Measurements from ENCODE around the gene TBX3.

The TBX3 gene

GRCh38 chr12:114685869-114686268 lies 1.9 kb upstream of the TBX3 start:
- TF ChIP-seq REST (IDR thresholded peaks at IDR 0.05; ENCODE audit: low read depth) (no peak), FOXM1 (IDR thresholded peaks at IDR 0.05; ENCODE audit: borderline replicate concordance, low read depth) (no peak), YY1 (IDR thresholded peaks at IDR 0.05; ENCODE audit: low read depth) (no peak), TEAD4 (IDR thresholded peaks at IDR 0.05) (no peak)

DNA sequence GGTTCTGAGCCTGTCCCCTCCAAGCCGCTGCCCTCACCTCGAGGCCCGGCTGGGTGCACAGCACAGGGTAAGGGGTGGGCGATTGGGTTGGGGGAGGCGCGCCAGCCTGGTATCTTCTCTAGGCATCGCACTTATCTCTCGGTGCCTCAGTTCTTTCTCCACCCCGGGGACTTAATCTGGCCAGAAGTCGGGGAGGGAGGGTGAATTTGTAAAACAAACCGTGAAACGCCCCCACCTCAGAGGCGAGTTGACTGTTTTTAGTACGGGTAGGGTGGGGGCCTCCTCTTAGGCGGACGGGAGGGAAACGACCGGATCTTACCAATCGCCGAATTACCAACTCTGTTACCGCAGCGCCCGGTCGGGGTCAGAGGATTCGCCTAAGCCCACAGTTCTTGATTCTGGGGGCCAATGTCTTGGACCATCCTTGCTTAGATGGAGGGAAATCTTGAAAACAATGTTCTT lies 1.4 kb upstream of the TBX3 start:
- TF ChIP-seq ZBTB7A (IDR thresholded peaks at IDR 0.05; ENCODE audit: low read depth) (no peak), REST (IDR thresholded peaks at IDR 0.05; ENCODE audit: low read depth) (no peak), EP300 (IDR thresholded peaks at IDR 0.05; ENCODE audit: borderline replicate concordance) (no peak), MAX (IDR thresholded peaks at IDR 0.05) (no peak), NFIC (IDR thresholded peaks at IDR 0.05) (no peak), CEBPB (IDR thresholded peaks at IDR 0.05) (no peak), RAD21 (IDR thresholded peaks at IDR 0.05; ENCODE audit: low read depth) (no peak), TEAD4 (IDR thresholded peaks at IDR 0.05) (no peak), TAF1 (IDR thresholded peaks at IDR 0.05; ENCODE audit: low read depth) (no peak), TCF12 (IDR thresholded peaks at IDR 0.05; ENCODE audit: low read depth) (no peak), FOXM1 (IDR thresholded peaks at IDR 0.05; ENCODE audit: borderline replicate concordance, low read depth) (no peak), EGR1 (IDR thresholded peaks at IDR 0.05) (no peak), YY1 (IDR thresholded peaks at IDR 0.05; ENCODE audit: low read depth) (no peak), CREB1 (IDR thresholded peaks at IDR 0.05; ENCODE audit: low read depth) (no peak)
- TF ChIP-seq, protein P1, sequence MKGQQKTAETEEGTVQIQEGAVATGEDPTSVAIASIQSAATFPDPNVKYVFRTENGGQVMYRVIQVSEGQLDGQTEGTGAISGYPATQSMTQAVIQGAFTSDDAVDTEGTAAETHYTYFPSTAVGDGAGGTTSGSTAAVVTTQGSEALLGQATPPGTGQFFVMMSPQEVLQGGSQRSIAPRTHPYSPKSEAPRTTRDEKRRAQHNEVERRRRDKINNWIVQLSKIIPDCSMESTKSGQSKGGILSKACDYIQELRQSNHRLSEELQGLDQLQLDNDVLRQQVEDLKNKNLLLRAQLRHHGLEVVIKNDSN (IDR thresholded peaks at IDR 0.05) = no peak

- TF ChIP-seq, protein P1 (IDR thresholded peaks at IDR 0.05) = no peak
- no peak for TF ChIP-seq EP300 (IDR thresholded peaks at IDR 0.05; ENCODE audit: borderline replicate concordance)
- TF ChIP-seq RAD21 (IDR thresholded peaks at IDR 0.05; ENCODE audit: low read depth) = no peak
- TF ChIP-seq YY1 (IDR thresholded peaks at IDR 0.05; ENCODE audit: low read depth) = no peak
- TF ChIP-seq TCF12 (IDR thresholded peaks at IDR 0.05; ENCODE audit: low read depth) = no peak
- no peak for TF ChIP-seq ZBTB7A (IDR thresholded peaks at IDR 0.05; ENCODE audit: low read depth)
- TF ChIP-seq FOXM1 (IDR thresholded peaks at IDR 0.05; ENCODE audit: borderline replicate concordance, low read depth) = no peak
- no peak for TF ChIP-seq TEAD4 (IDR thresholded peaks at IDR 0.05)
- TF ChIP-seq CEBPB (IDR thresholded peaks at IDR 0.05) = no peak
- TF ChIP-seq TAF1 (IDR thresholded peaks at IDR 0.05; ENCODE audit: low read depth) = no peak
- no peak for TF ChIP-seq MAX (IDR thresholded peaks at IDR 0.05)
- no peak for TF ChIP-seq CREB1 (IDR thresholded peaks at IDR 0.05; ENCODE audit: low read depth)
- no peak for TF ChIP-seq NFIC (IDR thresholded peaks at IDR 0.05)
- TF ChIP-seq REST (IDR thresholded peaks at IDR 0.05; ENCODE audit: low read depth) = no peak
- TF ChIP-seq EGR1 (IDR thresholded peaks at IDR 0.05) = no peak
Measured at GRCh38 chr12:114684870-114685273, 897 bp upstream of the TBX3 start.

DNA sequence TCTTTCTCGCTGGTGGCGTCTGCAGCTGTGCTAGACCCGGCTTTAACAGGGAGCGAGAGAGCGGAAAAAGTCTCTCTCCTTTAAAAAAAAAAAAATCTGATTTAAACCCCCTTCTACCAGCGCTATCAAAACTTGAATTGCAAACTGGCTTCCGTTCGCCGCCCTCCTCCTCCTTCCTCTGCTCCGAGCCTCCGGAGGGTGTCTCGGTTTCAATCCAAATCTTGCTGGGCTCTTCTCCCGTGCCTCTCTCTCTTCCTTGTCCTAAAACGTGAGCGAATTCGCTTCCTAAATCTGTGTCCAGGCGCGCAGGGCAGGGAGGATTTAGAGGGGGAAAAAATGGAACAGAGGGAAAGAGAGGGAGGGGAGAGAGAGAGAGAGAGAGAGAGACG lies 272 bp downstream of the TBX3 start:
- TF ChIP-seq FOXM1 (IDR thresholded peaks at IDR 0.05; ENCODE audit: borderline replicate concordance, low read depth) = no peak
- no peak for TF ChIP-seq TCF12 (IDR thresholded peaks at IDR 0.05; ENCODE audit: low read depth)
- TF ChIP-seq CREB1 (IDR thresholded peaks at IDR 0.05; ENCODE audit: low read depth) = no peak
- no peak for TF ChIP-seq ZBTB7A (IDR thresholded peaks at IDR 0.05; ENCODE audit: low read depth)
- TF ChIP-seq YY1 (IDR thresholded peaks at IDR 0.05; ENCODE audit: low read depth) = no peak
- no peak for TF ChIP-seq TAF1 (IDR thresholded peaks at IDR 0.05; ENCODE audit: low read depth)
- TF ChIP-seq TEAD4 (IDR thresholded peaks at IDR 0.05) = no peak
- no peak for TF ChIP-seq NFIC (IDR thresholded peaks at IDR 0.05)
- TF ChIP-seq, protein P1 (IDR thresholded peaks at IDR 0.05) = no peak
- TF ChIP-seq EGR1 (IDR thresholded peaks at IDR 0.05) = no peak
- TF ChIP-seq REST (IDR thresholded peaks at IDR 0.05; ENCODE audit: low read depth) = no peak
- TF ChIP-seq RAD21 (IDR thresholded peaks at IDR 0.05; ENCODE audit: low read depth) = no peak
- no peak for TF ChIP-seq CEBPB (IDR thresholded peaks at IDR 0.05)
- TF ChIP-seq EP300 (IDR thresholded peaks at IDR 0.05; ENCODE audit: borderline replicate concordance) = no peak
- TF ChIP-seq MAX (IDR thresholded peaks at IDR 0.05) = no peak
